COLO668 (cell line): ENCODE data around the gene G6PC2.
"Not testable (repeated sequence)": the region's sequence is repeated elsewhere in the genome, so short reads cannot be mapped to it uniquely, and the experiment has no call there.

Experiments
- DNase-seq: peaks from one replicate; lab custom pipeline; 2025; ENCODE audit not compliant: unreplicated experiment; lab: John Stamatoyannopoulos, UW

G6PC2 gene, protein sequence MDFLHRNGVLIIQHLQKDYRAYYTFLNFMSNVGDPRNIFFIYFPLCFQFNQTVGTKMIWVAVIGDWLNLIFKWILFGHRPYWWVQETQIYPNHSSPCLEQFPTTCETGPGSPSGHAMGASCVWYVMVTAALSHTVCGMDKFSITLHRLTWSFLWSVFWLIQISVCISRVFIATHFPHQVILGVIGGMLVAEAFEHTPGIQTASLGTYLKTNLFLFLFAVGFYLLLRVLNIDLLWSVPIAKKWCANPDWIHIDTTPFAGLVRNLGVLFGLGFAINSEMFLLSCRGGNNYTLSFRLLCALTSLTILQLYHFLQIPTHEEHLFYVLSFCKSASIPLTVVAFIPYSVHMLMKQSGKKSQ

DNA sequence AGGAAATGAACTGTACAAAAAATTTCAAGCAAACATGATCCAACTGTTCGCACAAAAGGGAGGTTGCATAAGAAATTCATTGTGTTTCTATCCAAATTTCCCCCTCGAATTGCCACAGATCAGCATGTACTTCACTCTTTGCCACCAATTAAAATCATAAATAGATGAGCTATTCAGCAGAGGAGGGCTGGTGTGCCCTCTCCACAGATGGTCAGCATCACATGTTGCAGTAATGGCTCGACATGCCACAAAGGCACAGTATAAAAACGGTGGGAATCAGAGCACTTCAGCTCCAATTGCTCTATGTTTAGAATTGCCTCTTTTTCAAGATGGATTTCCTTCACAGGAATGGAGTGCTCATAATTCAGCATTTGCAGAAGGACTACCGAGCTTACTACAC lies at the start of gene G6PC2:
G6PC2 (plus strand) TSS at position 289 of the 400 bp plus-strand sequence; CDS start at position 330, 41 bp downstream.
- DNase-seq, result no peak

DNA sequence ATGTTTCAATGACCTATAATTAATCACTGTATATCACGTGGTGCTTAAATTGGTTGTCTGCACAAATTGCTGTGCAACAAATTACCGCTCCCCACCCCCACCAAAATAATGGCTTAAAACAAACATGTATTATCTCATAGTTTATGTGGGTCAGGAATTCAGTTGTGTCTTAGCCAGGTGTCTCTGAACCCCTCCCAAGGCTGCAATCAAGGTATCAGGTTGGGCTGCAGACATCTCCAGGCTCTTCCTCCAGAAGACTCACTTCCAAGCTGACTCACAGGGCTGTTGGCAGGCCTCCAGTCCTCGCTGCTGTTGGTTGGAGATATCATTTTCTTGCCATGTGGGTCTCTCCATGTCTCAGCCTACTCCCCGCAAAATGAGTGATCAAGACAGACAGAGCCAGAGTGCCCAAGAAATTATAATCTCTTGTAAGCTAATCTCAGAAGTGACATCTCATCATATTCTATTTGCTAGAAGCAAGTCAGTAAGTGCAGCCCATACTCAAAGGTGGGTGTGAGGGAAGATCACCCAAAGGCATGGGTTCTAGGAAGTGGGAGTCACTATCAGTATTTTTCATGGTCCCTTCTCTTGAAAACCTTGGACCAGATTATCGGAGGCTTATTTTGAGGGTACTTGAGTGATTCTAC lies 49.3 kb upstream of the G6PC2 start:
- DNase-seq, result no peak

DNA sequence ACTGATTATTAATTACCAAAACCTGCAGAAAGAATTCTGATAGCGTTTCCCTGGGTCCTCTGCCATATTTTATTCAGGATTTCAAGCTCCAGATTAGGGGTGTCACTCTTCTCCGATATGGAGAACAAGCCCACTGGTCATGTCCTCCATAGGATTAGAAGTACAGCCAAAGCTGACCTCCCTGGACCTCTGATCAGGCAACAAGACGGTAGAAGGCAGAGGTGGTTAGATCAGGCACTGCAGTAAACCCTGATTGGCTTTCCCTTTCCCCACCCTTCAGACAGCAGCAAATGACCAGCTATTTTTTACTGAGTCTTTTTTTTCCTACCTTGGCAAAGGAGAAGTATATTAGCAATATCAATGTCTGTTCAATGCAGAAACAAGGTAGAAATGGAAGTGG lies 48.6 kb upstream of the G6PC2 start:
- no peak for DNase-seq

DNA sequence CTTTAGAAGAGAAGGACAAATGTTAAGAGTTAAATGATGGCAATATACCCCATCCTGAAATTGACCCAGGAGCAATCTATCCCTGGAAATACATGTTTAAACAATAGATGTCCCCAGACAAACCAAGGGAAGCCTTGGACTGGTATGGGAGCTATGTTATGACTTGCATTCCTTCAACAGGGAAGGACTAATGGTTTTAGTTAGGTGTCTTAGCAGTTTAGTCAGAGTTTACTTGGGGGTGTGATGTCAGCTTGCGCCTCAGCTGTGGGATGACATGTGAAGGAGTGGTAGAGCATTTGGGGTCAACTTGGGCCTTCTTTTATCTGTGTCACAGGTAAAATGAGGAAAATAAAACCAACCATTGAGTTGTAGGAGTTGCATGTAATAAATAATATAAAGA lies 47.6 kb upstream of the G6PC2 start:
- DNase-seq, result no peak

DNA sequence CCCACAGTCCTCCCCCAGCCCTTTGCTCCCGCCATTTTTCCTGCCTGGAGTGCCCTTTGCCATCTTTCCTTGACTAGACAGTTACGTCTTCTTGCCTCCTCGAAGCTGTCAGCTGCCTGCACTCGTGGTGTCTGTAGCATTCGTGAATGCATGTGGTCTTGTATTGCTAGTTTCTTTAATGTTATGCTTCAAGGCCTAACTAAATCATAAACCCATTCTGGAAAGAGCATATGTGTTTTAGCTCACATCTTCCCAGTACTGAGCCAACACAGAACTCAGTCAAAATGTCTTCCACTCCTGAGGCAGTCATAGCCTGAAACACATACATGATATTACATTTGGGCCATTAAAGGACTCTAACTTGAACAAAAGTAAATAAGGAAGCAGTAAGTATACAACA lies 46.4 kb upstream of the G6PC2 start:
- no peak for DNase-seq

DNA sequence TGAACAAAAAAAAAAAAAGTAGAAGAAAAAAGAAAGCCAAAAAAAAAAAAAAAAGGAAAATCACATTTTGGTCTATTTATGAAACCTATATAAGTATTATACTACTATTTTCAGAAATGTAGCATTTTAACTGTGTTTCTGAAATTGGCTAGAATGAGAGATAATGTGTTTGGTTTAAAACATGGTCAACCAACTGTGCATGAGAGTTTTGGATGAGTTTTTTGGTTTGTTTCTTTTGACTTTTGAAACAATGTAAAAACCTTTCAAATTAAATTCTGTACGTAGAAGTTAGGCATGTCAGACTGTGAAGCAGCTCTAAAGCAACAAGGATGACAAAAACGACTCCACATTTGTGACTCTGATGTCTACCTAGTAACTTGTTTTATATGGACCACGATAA lies 45.5 kb upstream of the G6PC2 start:
- DNase-seq, result no peak

DNA sequence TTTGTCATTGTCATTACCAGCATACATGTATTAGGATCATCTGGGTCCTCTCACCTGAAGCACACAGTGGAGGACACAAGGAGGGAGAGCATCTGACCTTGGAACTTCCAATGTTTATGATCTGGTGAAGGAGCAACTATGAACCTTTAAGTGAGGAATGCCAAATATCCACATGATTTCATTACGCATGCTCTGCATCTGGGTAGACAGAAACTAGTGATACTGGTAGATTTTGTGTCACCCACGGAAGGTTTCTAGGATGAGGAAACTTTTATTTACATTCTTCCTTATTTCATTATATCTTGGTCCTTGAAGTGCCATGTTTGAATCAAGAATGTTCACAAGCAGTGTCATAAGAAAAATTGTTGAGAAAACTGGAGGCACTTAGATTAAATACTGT lies 42.9 kb upstream of the G6PC2 start:
- DNase-seq, result no peak

DNA sequence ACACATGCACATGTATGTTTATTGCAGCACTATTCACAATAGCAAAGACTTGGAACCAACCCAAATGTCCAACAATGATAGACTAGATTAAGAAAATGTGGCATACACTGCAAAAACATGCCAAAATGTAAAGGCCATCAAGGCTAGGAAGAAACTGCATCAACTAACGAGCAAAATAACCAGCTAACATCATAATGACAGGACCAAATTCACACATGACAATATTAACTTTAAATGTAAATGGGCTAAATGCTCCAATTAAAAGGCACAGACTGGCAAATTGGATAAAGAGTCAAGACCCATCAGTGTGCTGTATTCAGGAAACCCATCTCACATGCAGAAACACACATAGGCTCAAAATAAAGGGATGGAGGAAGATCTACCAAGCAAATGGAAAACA lies 33.9 kb upstream of the G6PC2 start:
- not testable (repeated sequence) for DNase-seq

DNA sequence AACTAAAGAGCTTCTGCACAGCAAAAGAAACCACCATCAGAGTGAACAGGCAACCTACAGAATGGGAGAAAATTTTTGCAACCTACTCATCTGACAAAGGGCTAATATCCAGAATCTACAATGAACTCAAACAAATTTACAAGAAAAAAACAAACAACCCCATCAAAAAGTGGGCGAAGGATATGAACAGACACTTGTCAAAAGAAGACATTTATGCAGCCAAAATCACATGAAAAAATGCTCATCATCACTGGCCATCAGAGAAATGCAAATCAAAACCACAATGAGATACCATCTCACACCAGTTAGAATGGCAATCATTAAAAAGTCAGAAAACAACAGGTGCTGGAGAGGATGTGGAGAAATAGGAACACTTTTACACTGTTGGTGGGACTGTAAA lies 30.7 kb upstream of the G6PC2 start:
- not testable (repeated sequence) for DNase-seq

DNA sequence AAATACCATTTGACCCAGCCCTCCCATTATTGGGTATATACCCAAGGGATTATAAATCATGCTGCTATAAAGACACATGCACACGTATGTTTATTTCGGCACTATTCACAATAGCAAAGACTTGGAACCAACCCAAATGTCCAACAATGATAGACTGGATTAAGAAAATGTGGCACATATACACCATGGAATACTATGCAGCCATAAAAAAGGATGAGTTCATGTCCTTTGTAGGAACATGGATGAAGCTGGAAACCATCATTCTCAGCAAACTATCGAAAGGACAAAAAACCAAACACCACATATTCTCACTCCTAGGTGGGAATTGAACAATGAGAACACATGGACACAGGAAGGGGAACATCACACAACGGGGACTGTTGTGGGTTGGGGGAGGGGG lies 30.3 kb upstream of the G6PC2 start:
- DNase-seq, result not testable (repeated sequence)

DNA sequence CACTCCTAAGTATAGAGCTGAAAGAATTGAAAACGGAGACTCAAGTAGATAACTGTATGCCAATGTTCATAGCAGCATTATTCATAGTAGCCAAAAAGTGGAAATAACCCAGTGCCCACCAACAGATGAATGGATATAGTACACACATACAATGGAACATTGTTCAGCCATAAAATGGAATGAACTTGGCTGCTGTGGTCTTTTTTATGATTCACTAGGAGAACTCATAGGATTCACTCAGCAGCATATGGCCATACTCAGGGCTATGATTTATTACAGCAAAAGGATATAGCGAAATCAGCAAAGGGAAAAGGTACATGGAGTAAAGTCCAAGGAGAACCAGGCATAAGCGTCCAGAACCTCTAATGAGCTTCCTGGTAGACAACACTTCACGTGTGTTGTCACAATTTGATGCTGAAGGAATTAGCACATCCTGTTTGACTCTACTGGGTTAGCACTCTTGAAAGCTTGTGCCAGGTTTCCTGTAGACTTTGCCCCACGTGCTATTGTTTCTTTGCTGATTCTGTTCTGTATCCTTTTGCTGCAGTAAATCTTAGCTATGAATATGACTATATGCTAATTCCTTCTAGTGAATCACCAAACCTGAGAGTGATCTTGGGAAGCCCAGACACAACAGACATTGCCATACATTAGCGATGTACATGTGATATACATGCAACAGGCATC lies 26.6 kb upstream of the G6PC2 start:
- DNase-seq, result no peak

DNA sequence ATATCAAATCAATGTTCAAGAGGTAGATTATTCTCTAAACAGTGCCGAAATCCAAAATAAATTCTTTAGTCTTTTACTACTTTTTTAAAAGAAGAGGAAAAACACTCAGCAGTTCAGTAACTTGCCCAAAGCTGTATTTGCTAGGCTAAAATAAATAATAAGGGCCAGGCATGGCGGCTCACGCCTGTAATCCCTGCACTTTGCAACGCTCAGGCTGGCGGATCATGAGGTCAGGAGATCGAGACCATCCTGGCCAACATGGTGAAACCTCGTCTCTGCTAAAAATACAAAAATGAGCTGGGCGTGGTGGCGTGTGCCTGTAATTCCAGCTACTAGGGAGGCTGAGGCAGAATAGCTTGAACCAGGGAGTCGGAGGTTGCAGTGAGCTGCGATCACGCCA lies 18.9 kb upstream of the G6PC2 start:
- DNase-seq, result not testable (repeated sequence)

DNA sequence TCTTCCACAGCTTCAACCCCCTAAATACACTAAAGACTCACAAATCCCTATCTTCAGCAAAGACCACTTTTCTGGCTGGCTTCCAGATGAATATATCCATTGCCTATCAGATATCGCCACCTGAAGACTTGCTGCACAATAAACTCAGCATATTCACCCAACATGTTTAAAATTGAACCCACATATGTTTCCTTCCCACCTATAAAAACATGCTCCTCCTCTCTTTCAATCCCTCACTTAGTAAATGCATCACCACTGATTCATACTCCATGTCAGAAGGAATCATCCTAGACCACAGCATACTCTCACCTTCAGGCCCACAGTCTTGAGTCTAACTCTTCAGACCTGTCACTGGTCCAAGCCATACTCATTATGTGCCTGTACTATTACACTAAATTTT lies 16.1 kb upstream of the G6PC2 start:
- no peak for DNase-seq

DNA sequence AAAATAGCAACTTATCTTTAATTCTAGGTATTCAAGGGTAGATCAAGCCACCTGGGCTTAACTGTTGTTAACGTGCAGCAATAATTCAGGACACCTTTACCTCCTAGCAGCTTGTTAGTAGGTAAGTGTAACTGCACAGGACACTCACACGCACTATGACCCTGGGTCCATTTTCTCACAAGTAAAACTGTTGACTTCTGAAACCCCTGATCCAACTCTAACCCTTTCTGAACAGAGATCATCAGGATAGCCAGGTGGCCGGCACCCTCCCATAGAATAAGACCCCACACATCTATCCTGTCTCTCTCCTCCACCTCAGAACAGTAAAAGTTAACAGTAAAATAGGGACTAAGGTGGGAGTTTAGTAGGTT lies 11.5 kb upstream of the G6PC2 start:
- no peak for DNase-seq

DNA sequence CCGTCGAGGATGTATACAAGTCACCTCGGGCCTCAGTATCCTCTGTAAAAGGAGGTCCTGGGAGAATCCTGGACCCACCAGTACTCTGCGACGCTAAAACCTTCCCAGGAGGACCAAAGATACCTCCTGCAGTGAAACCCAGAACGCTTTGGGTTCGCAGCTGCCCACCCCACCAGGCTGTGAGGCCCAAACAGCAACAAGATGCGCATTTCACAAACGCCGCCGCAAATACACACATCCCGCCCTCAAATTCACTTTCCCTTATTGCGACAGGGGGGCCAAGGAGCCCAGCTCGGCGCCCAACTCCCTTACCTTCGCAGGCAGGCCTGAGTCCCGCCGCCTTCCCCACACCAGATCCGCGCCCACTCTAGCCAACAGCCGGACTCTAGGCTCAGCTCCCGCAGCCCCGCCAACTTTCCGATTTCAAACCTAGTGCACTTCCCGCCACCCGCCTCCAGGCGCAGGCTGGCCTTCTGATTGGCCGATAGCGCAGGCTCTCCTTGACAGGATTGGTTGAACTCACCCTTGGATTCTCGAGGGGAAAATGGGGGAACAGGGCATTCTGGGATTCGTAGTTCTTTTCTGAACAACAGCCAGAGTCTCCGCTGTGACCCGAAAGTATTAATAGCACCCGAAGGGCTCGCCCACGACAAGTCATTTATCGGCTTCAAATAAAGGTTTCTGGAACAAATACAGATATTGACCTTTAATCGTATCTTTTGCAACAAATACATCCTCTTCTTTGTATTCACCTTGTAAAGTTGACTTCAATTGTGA lies 10.9 kb upstream of the G6PC2 start, which contains the start of gene SPC25:
SPC25 (minus strand) TSS at position 425 of the 777 bp plus-strand sequence. CDS start 911 bp downstream, outside the sequence.
- DNase-seq, result peak; percentile 91

DNA sequence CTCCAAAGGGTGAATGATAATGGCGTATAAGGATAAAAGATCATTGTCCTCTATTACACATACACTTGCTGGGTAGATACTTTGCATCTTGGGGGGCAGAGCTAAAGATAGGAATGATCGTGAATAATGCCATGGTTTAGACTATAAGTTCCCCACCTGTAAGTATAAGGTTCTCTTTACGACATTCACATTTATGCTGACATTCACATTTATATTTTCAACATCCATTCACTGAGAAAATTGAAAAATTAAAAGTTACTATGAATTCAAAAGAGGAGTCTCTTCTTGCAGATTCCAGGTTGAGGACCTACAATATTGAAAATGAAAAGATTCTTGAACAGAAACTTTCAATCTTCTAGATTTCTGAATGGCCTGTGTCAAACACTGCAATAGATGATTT lies 8.8 kb upstream of the G6PC2 start:
- no peak for DNase-seq

DNA sequence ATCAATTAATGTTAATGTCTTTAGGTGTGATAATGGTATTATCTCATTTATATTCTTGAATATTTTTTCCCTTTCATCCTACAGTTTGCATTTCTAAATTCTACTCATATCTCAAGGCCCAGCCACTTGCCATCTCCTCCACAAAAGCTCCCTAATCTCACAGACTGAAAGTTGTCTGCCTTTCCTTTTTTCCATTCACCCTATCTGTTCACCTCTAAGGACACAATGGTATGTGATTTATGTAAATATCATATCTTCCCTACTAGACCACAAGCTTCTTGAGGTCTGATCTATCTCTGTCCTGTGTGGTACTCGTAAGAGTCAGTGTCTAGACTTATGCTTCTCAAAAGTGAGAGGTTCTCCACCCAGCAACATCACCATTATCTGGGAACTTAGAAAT lies 7.0 kb upstream of the G6PC2 start:
- no peak for DNase-seq

DNA sequence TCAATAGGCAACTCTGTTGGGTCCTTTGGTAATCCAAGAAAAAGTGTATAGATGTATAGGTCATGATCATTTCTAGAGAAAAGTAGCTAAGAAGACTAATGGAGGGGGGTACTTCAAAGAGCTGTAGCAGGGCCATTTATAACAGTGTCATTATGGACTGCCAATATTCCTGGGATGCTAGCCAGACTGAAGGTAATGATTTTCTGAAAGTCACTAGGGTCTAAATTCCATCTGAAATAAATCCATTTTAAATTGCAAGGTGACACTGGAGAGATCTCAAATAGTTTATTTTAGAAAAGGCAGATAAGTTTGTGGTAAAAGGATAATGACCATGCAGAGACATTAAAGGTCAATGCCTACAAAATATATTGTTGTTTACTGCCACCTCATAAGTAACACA lies 6.4 kb upstream of the G6PC2 start:
- DNase-seq, result no peak

DNA sequence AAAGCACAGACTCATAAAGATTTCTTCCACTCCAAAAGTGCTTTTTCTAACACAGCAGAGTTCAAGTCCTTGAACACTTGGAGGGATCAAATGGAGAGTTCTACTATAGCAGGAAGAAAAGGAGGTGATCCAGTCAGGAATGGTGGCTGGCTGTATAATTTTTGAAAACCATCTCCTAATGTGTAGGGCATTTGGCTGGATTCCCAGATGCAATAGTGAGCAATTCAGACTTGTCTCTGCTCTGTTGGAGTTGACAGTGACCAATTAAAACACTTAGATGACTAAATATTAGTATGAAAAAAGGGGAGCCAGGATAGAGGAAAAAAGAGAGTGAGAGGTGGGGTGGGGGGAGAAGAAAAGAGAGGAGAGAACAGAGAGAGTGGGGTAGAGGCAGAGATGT lies 5.3 kb upstream of the G6PC2 start:
- DNase-seq, result no peak

DNA sequence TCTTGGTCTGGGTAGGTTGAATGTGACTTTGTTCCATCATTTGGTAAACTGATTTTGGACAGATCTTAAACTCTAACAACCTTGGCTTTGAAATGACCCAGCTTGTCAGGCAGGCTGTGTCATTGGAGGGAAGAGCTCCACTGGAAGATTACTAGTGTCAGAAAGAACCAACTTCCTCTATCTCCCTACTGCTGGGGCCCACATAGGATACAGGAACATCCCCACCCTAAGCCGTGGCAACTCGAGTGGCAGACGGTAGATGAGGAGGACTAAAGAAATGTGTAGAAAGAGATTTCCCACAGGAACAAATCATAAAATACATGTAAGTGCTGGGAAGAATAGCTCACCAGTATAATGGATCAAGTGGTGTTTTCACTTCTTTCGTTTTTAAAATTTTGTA lies 4.3 kb upstream of the G6PC2 start:
- DNase-seq, result no peak

DNA sequence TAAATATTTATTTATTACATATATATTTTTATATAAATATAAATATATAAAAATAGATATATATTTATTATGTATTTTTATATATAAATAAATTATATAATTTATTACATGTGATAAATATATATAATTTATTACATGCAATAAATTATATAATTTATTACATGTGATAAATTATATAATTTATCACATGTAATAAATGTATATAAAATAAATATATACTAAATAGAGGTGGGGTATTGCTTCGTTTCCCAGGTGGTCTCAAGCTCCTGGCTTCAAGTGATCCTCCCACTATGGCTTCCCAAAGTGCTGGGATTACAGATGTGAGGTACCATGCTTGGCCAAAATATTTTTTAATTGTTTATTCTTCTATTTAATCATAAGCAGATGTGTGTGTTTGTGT lies 3.6 kb upstream of the G6PC2 start:
- no peak for DNase-seq
